Lower lobe of right lung (tissue), 2 donors: ENCODE data around the gene TNFRSF6B. TPM values are rescaled to one million over a fixed set of nuclear protein-coding genes. Genes with fewer than 3 reads are reported as not detected.
A peak's percentile ranks its signal among the peaks of the same experiment; 100 is the strongest.

Experiments
- ATAC-seq, 2 donors: fragments of 200-7000 bp; cut with Tn5 transposase; one replicate each; pipeline ENCODE4 v1.9.1; 2020 to 2022; ENCODE audit warnings: mild to moderate bottlenecking in 2 of 2, moderate library complexity in 2 of 2
- DNase-seq: peaks from one replicate; pipeline ENCODE4 v3.0.0-alpha.2; 2020
- H3K27ac ChIP-seq: fragments of 200-600 bp; one replicate; pipeline ENCODE4 v1.8.0; 2022
- H3K27me3 ChIP-seq: fragments of 200-600 bp; one replicate; pipeline ENCODE4 v1.8.0; 2022; ENCODE audit warnings: low read depth
- H3K36me3 ChIP-seq: fragments of 200-600 bp; one replicate; pipeline ENCODE4 v1.8.0; 2022; ENCODE audit warnings: mild to moderate bottlenecking
- H3K4me1 ChIP-seq: fragments of 200-600 bp; one replicate; pipeline ENCODE4 v1.8.0; 2022
- H3K4me3 ChIP-seq: fragments of 200-600 bp; one replicate; pipeline ENCODE4 v1.8.0; 2022; ENCODE audit warnings: mild to moderate bottlenecking
- H3K9me3 ChIP-seq: fragments of 200-600 bp; one replicate; pipeline ENCODE4 v1.8.0; 2022
- CTCF ChIP-seq: fragments of 200-600 bp; IDR thresholded peaks from one replicate; pipeline ENCODE4 v1.8.0; 2022; ENCODE audit warnings: antibody characterized with exemption, mild to moderate bottlenecking
- intact Hi-C: fragments of 100-400 bp; cut with DNase I; formaldehyde crosslinking; loops from one replicate; pipeline ENCODE4 v1.11.0; 2022
- total RNA-seq: library from RNA; stranded (reverse); fragmentation: NEBNext Ultra II Directional; extraction: Animal tissue kit (Norgen Biotek cat#: 25700); gene quantifications from one replicate; pipeline ENCODE4 v1.2.1, GENCODE V29; 2021
- donor health status: DM: no; HTN: yes; CAD: no; lungs with severe emphysema.

The TNFRSF6B gene
- total RNA-seq, 1 donor from 2014 or later: 5.3 TPM

GRCh38 chr20:63685269-63686026 lies 11.0 kb upstream of the TNFRSF6B start:
- H3K4me3 ChIP-seq: no peak overlapping the region
- no peaks in the 10 kb centered on the region for H3K9me3 ChIP-seq
- ATAC-seq (no peak), DNase-seq (no peak)
- intact Hi-C loops: no loop called here
- peak overlapping the region; percentile 93 for H3K27ac ChIP-seq
- H3K4me1 ChIP-seq: peaks cover 61% of the 10 kb centered on the region
- no peak for TF ChIP-seq CTCF
- peaks cover 2% of the 10 kb centered on the region for H3K36me3 ChIP-seq
- H3K27me3 ChIP-seq: no peaks in the 10 kb centered on the region

- DNase-seq: no peak
- Histone ChIP-seq H3K4me3 (peak overlapping the region; percentile 2), H3K27ac (peak overlapping the region; percentile 93), H3K27me3 (no peaks in the 10 kb centered on the region), H3K36me3 (no peaks in the 10 kb centered on the region), H3K4me1 (peaks cover 61% of the 10 kb centered on the region), H3K9me3 (no peaks in the 10 kb centered on the region)
- no peak for ATAC-seq
- intact Hi-C loops: no loop called here
- TF ChIP-seq CTCF: no peak
These were observed 10.4 kb upstream of the TNFRSF6B start for GRCh38 chr20:63686094-63686491.

GRCh38 chr20:63686492-63687321 lies 9.7 kb upstream of the TNFRSF6B start:
- H3K36me3 ChIP-seq: no peaks in the 10 kb centered on the region
- peaks cover 62% of the 10 kb centered on the region for H3K4me1 ChIP-seq
- H3K4me3 ChIP-seq: peak overlapping the region; percentile 29
- peak overlapping the region; percentile 93 for H3K27ac ChIP-seq
- intact Hi-C loops: no loop called here
- no peaks in the 10 kb centered on the region for H3K9me3 ChIP-seq
- ATAC-seq (peak; percentile 71 to 73), DNase-seq (peak; percentile 78)
- H3K27me3 ChIP-seq: no peaks in the 10 kb centered on the region
- no peak for TF ChIP-seq CTCF

GRCh38 chr20:63687419-63688178 lies 8.9 kb upstream of the TNFRSF6B start:
- no peak for TF ChIP-seq CTCF
- no peaks in the 10 kb centered on the region for H3K36me3 ChIP-seq
- H3K4me3 ChIP-seq: no peak overlapping the region
- H3K4me1 ChIP-seq: peaks cover 64% of the 10 kb centered on the region
- H3K27ac ChIP-seq: peak overlapping the region; percentile 93
- H3K9me3 ChIP-seq: no peaks in the 10 kb centered on the region
- H3K27me3 ChIP-seq: no peaks in the 10 kb centered on the region
- intact Hi-C loops: no loop called here
- no peak for ATAC-seq
- DNase-seq: no peak
